Measurements from ENCODE around the gene OR4C45.

DNA sequence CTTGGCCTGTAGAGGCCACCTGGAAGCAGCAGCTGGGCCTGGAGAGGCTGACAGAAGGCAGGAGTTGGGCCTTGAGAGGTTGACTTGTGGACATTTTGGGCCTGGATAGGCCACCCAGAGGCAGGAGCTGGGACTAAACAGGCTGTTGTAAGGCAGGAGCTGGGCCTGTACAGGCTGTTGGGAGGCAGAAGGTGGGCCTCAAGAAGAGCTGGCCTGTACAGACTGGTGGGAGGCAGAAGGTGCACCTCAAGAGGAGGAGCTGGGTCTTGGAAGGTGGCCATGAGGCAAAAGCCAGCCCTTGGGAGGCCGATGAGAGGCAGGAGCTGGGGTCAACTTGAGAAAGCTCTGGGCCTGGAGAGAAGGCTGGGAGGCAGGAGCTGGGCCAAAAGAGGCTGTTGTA lies 45.3 kb downstream of the OR4C45 start:
- no peak for TF ChIP-seq POLR2AphosphoS5 (IDR thresholded peaks at IDR 0.05)
- TF ChIP-seq, protein P1, sequence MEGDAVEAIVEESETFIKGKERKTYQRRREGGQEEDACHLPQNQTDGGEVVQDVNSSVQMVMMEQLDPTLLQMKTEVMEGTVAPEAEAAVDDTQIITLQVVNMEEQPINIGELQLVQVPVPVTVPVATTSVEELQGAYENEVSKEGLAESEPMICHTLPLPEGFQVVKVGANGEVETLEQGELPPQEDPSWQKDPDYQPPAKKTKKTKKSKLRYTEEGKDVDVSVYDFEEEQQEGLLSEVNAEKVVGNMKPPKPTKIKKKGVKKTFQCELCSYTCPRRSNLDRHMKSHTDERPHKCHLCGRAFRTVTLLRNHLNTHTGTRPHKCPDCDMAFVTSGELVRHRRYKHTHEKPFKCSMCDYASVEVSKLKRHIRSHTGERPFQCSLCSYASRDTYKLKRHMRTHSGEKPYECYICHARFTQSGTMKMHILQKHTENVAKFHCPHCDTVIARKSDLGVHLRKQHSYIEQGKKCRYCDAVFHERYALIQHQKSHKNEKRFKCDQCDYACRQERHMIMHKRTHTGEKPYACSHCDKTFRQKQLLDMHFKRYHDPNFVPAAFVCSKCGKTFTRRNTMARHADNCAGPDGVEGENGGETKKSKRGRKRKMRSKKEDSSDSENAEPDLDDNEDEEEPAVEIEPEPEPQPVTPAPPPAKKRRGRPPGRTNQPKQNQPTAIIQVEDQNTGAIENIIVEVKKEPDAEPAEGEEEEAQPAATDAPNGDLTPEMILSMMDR (IDR thresholded peaks at IDR 0.05) = no peak
